H1 (cell line): Measurements from ENCODE around the gene WNK2. TPM values are rescaled to one million over a fixed set of nuclear protein-coding genes. Genes with fewer than 3 reads are reported as not detected.

ENCODE experiments used
- CTCF ChIA-PET: fragments of 300-600 bp; sonication (Branson Sonifier 250); formaldehyde crosslinking; loops from one replicate; lab custom pipeline; 2021; ENCODE audit not compliant: partially characterized antibody; lab: Charles Lee
- POLR2A ChIA-PET: fragments of 300-600 bp; sonication (Branson Sonifier 250); formaldehyde crosslinking; loops from one replicate; lab custom pipeline; 2021; ENCODE audit warnings: inconsistent platforms; ENCODE audit not compliant: partially characterized antibody; lab: Charles Lee
- DNase-seq, 2 experiments: peaks; one replicate each; pipeline versions ENCODE4 v3.0.0 to v3.0.0-alpha.2; 2010 to 2022; ENCODE audit warnings: low spot score in 2 of 2, low read depth in 1 of 2, mixed read lengths in 1 of 2
- FAIRE-seq: peaks from 2 replicates; lab custom pipeline; 2011; peaks lifted over from hg19 to GRCh38; lab: Jason Lieb, UNC
- H2AFZ ChIP-seq: 2 replicates; pipeline ENCODE4 v1.8.1; 2012; ENCODE audit warnings: low read length, inconsistent platforms
- H2AK5ac ChIP-seq: 2 replicates; pipeline ENCODE4 v1.6.1; 2013; ENCODE audit warnings: low read depth, low read length
- H2BK120ac ChIP-seq: replicated peaks from 2 replicates; pipeline ENCODE3; 2013; ENCODE audit warnings: low read depth, low read length, inconsistent platforms
- H2BK12ac ChIP-seq: 2 replicates; pipeline ENCODE4 v1.6.1; 2013; ENCODE audit warnings: low read depth, low read length
- H2BK15ac ChIP-seq: 2 replicates; pipeline ENCODE4 v1.6.1; 2013; ENCODE audit warnings: low read length
- H2BK20ac ChIP-seq: 2 replicates; pipeline ENCODE4 v1.6.1; 2013; ENCODE audit warnings: low read length
- H2BK5ac ChIP-seq: 2 replicates; pipeline ENCODE4 v1.6.1; 2013; ENCODE audit warnings: low read depth, low read length
- H3K14ac ChIP-seq: 2 replicates; pipeline ENCODE4 v1.6.1; 2013; ENCODE audit warnings: inconsistent platforms; ENCODE audit not compliant: insufficient read length
- H3K18ac ChIP-seq: 2 replicates; pipeline ENCODE4 v1.6.1; 2013; ENCODE audit warnings: low read length; ENCODE audit errors: extremely low read depth
- H3K23ac ChIP-seq: 2 replicates; pipeline ENCODE4 v1.6.1; 2013; ENCODE audit warnings: inconsistent platforms; ENCODE audit not compliant: insufficient read length
- H3K23me2 ChIP-seq: 2 replicates; pipeline ENCODE4 v1.6.1; 2013; ENCODE audit warnings: low read depth, low read length
- H3K27ac ChIP-seq: 2 replicates; pipeline ENCODE4 v1.6.1; 2011; ENCODE audit warnings: low read depth, low read length, inconsistent platforms
- H3K27me3 ChIP-seq, 4 experiments: replicated peaks in 1 of 4; 1 replicate in 1 of 4; 2 replicates in 3 of 4; pipeline versions ENCODE4 v1.6.1 to v1.8.1; 2011 to 2013; ENCODE audit warnings: low read length in 3 of 4, mild to moderate bottlenecking in 3 of 4, inconsistent platforms in 2 of 4, mixed read lengths in 2 of 4, moderate library complexity in 1 of 4; ENCODE audit not compliant: control insufficient read depth in 3 of 4, insufficient read depth in 3 of 4; ENCODE audit errors: extremely low read depth in 1 of 4
- H3K36me3 ChIP-seq, 4 experiments: 2 replicates each; pipeline versions ENCODE4 v1.6.1 to v1.8.1; 2011 to 2013; ENCODE audit warnings: mild to moderate bottlenecking in 4 of 4, low read length in 3 of 4, moderate library complexity in 2 of 4, control low read depth in 1 of 4, inconsistent platforms in 1 of 4; ENCODE audit not compliant: insufficient read depth in 4 of 4, control insufficient read depth in 2 of 4
- H3K4ac ChIP-seq: replicated peaks from 2 replicates; pipeline ENCODE3; 2013; ENCODE audit warnings: low read length, low read depth, mixed read lengths, inconsistent platforms; ENCODE audit not compliant: insufficient read length
- H3K4me1 ChIP-seq, 4 experiments: replicated peaks in 1 of 4; 1 replicate in 1 of 4; 2 replicates in 3 of 4; pipeline versions ENCODE4 v1.6.1 to v1.8.1; 2011 to 2013; ENCODE audit warnings: low read length in 3 of 4, inconsistent platforms in 2 of 4, mixed read lengths in 1 of 4; ENCODE audit not compliant: insufficient read depth in 4 of 4, control insufficient read depth in 3 of 4
- H3K4me2 ChIP-seq, 2 experiments: 2 replicates each; pipeline versions ENCODE4 v1.6.1 to v1.8.1; 2011 to 2013; ENCODE audit warnings: low read depth in 2 of 2, low read length in 2 of 2, control low read depth in 1 of 2, inconsistent platforms in 1 of 2, mild to moderate bottlenecking in 1 of 2; ENCODE audit not compliant: insufficient read depth in 1 of 2
- H3K4me3 ChIP-seq, 4 experiments: fragments of 200-600, 300-600 bp in 1 of 4; sonication (generic), shearing (Covaris generic), sonication (Bioruptor Twin) in 1 of 4; 2 replicates each; pipeline versions ENCODE4 v1.5.1 to v1.8.1; 2011 to 2016; ENCODE audit warnings: low read length in 4 of 4, low read depth in 3 of 4, control low read depth in 2 of 4, inconsistent platforms in 2 of 4, mild to moderate bottlenecking in 2 of 4, mixed read lengths in 1 of 4, moderate library complexity in 1 of 4; ENCODE audit not compliant: insufficient read depth in 2 of 4; ENCODE audit errors: extremely low read depth in 1 of 4
- H3K56ac ChIP-seq: replicated peaks from 2 replicates; pipeline ENCODE3; 2013; ENCODE audit warnings: low read depth, mild to moderate bottlenecking, mixed read lengths, low read length, inconsistent platforms; ENCODE audit not compliant: insufficient read length
- H3K79me1 ChIP-seq: 2 replicates; pipeline ENCODE4 v1.6.1; 2013; ENCODE audit warnings: low read depth, low read length, control low read depth
- H3K79me2 ChIP-seq, 2 experiments: 2 replicates each; pipeline versions ENCODE4 v1.6.1 to v1.8.1; 2012 to 2013; ENCODE audit warnings: low read length in 2 of 2, mild to moderate bottlenecking in 2 of 2, inconsistent platforms in 1 of 2; ENCODE audit not compliant: insufficient read depth in 2 of 2, control insufficient read depth in 1 of 2
- H3K9ac ChIP-seq, 4 experiments: replicated peaks in 1 of 4; 1 replicate in 1 of 4; 2 replicates in 3 of 4; pipeline versions ENCODE4 v1.6.1 to v1.8.1; 2011 to 2013; ENCODE audit warnings: low read depth in 3 of 4, low read length in 3 of 4, control low read depth in 2 of 4, mild to moderate bottlenecking in 2 of 4, moderate library complexity in 2 of 4, inconsistent platforms in 1 of 4; ENCODE audit errors: extremely low read depth in 1 of 4
- H3K9me3 ChIP-seq, 2 experiments: 2 replicates each; pipeline versions ENCODE4 v1.6.1 to v1.8.1; 2012 to 2013; ENCODE audit warnings: mild to moderate bottlenecking in 2 of 2, moderate library complexity in 2 of 2, control low read depth in 1 of 2, inconsistent platforms in 1 of 2, low read depth in 1 of 2, low read length in 1 of 2, mixed read lengths in 1 of 2; ENCODE audit not compliant: insufficient read depth in 2 of 2
- H4K20me1 ChIP-seq, 2 experiments: replicated peaks in 1 of 2; 2 replicates each; pipeline versions ENCODE3 to v1.8.1; 2011 to 2013; ENCODE audit warnings: inconsistent platforms in 2 of 2, low read length in 2 of 2, mild to moderate bottlenecking in 1 of 2; ENCODE audit not compliant: insufficient read depth in 2 of 2, control insufficient read depth in 1 of 2
- H4K5ac ChIP-seq: 2 replicates; pipeline ENCODE4 v1.6.1; 2013; ENCODE audit warnings: low read length, low read depth, mixed read lengths, inconsistent platforms; ENCODE audit not compliant: insufficient read length
- H4K8ac ChIP-seq: 2 replicates; pipeline ENCODE4 v1.8.0; 2013; ENCODE audit warnings: mild to moderate bottlenecking, moderate library complexity, low read length, inconsistent platforms; ENCODE audit not compliant: insufficient read depth; ENCODE audit errors: extremely low read depth
- H4K91ac ChIP-seq: replicated peaks from 2 replicates; pipeline ENCODE3; 2013; ENCODE audit warnings: low read length, mixed read lengths, inconsistent platforms; ENCODE audit not compliant: insufficient read length
- CHD2 ChIP-seq: IDR thresholded peaks from 2 replicates; pipeline ENCODE4 v1.6.1; 2012; ENCODE audit warnings: low read length, improper control_type of control experiment
- CTBP2 ChIP-seq: IDR thresholded peaks from 2 replicates; pipeline ENCODE4 v1.7.0; 2011; ENCODE audit warnings: borderline replicate concordance, mild to moderate bottlenecking, moderate library complexity, mixed read lengths, low read length; ENCODE audit not compliant: insufficient read depth, insufficient read length
- FOSL1 ChIP-seq: IDR thresholded peaks from 2 replicates; pipeline ENCODE4 v1.6.1; 2011; ENCODE audit warnings: mild to moderate bottlenecking, low read depth, low read length, moderate library complexity; ENCODE audit not compliant: insufficient read depth
- GTF2F1 ChIP-seq: IDR thresholded peaks from 2 replicates; pipeline ENCODE4 v1.6.1; 2012; ENCODE audit warnings: low read depth, low read length, improper control_type of control experiment, borderline replicate concordance
- HDAC2 ChIP-seq, 2 experiments: fragments of 300-600 bp in 1 of 2; sonication (generic) in 1 of 2; IDR thresholded peaks; 2 replicates each; pipeline ENCODE4 v1.6.1; 2011 to 2012; ENCODE audit warnings: low read depth in 2 of 2, low read length in 2 of 2, mild to moderate bottlenecking in 2 of 2, moderate library complexity in 2 of 2, borderline replicate concordance in 1 of 2, inconsistent platforms in 1 of 2
- KDM4A ChIP-seq: IDR thresholded peaks from one replicate; pipeline ENCODE4 v1.7.1; 2012; ENCODE audit warnings: low read depth, mild to moderate bottlenecking, moderate library complexity, low read length, inconsistent platforms; ENCODE audit not compliant: severe bottlenecking
- MAX ChIP-seq: IDR thresholded peaks from 2 replicates; pipeline ENCODE4 v1.6.1; 2012; ENCODE audit warnings: inconsistent platforms
- RNF2 ChIP-seq: fragments of 200-900, 300-1000 bp; sonication (generic); IDR thresholded peaks from 2 replicates; pipeline ENCODE4 v1.7.1; 2016; ENCODE audit warnings: borderline replicate concordance, low read depth, mild to moderate bottlenecking, antibody characterized with exemption, low read length; ENCODE audit not compliant: poor library complexity, severe bottlenecking; ENCODE audit errors: missing control alignments
- SP2 ChIP-seq: IDR thresholded peaks from 2 replicates; pipeline ENCODE4 v1.6.1; 2012; ENCODE audit warnings: mild to moderate bottlenecking, low read length, inconsistent platforms
- TBP ChIP-seq: IDR thresholded peaks from 2 replicates; pipeline ENCODE4 v1.6.1; 2011; ENCODE audit warnings: low read depth, low read length, improper control_type of control experiment
- WGBS, 2 experiments: shearing (Covaris generic) in 1 of 2; methylation state at CpG; one replicate each; pipeline versions ENCODE4 v1.1.6 to v1.1.7; 2013 to 2015; ENCODE audit warnings: low lambda C conversion rate in 2 of 2, mixed read lengths in 2 of 2, inconsistent platforms in 1 of 2, low coverage in 1 of 2, missing lambda C conversion rate in 1 of 2; ENCODE audit not compliant: insufficient replicate concordance in 2 of 2, insufficient coverage in 1 of 2, insufficient read length in 1 of 2; ENCODE audit errors: extremely low coverage in 1 of 2, missing lambda C conversion rate in 1 of 2; 5-methylcytosine and 5-hydroxymethylcytosine counted together
- polyA plus RNA-seq, 7 experiments: library from polyadenylated mRNA; depleted of rRNA in 3 of 7; stranded (reverse) in 5 of 7; unstranded in 2 of 7; fragments of >200 nt in 5 of 7; fragments of 200-250 nt in 2 of 7; gene quantifications; 1 replicate in 5 of 7; 2 replicates in 1 of 7; 4 replicates in 1 of 7; pipeline versions ENCODE4 v1.2.1 to v1.2.3, GENCODE V29; 2011 to 2013; ENCODE audit warnings: missing spikeins in 2 of 7, mixed read lengths in 2 of 7
- total RNA-seq: library from RNA; stranded (reverse); fragmentation: NEBNext Ultra II Directional; extraction: Animal tissue kit (Norgen Biotek cat#: 25700); gene quantifications from 2 replicates; pipeline ENCODE4 v1.2.1, GENCODE V29; 2021

The WNK2 gene
- total and polyA plus RNA-seq, 2 of the 8 experiments (the other 6 are each of a cell fraction or from before 2014, with no cell fraction given) = 12.0 to 87.2 TPM

- FAIRE-seq = no peak
- WGBS, 2 experiments = 82% methylated on average over 10 of the region's 10 CpGs; no CpG with 5 or more reads in 1 of the 2 experiments
Observed at GRCh38 chr9:93198117-93198837, 14.3 kb downstream of the WNK2 start.

More at GRCh38 chr9:93198117-93198837, 14.3 kb downstream of the WNK2 start:
- H3K14ac ChIP-seq = no peak overlapping the region
- no peak overlapping the region for H3K27ac ChIP-seq
- no peak overlapping the region for H4K91ac ChIP-seq
- H2BK15ac ChIP-seq = no peak overlapping the region; the same call in 1 of the 2 replicates
- H2AFZ ChIP-seq = no peak overlapping the region
- H2BK20ac ChIP-seq = no peak overlapping the region
- no peak overlapping the region for H3K4ac ChIP-seq
- H3K27me3 ChIP-seq = no peaks in the 10 kb centered on the region
- H3K18ac ChIP-seq = no peak overlapping the region
- H3K56ac ChIP-seq = no peak overlapping the region
- no peaks in the 10 kb centered on the region; a peak in 1 of 8 replicates for H3K36me3 ChIP-seq
- H3K23me2 ChIP-seq = no peaks in the 10 kb centered on the region
- no peak overlapping the region for H2BK120ac ChIP-seq
- no peak overlapping the region for H2AK5ac ChIP-seq
- H2BK12ac ChIP-seq = no peak overlapping the region
- H3K79me2 ChIP-seq = peaks cover 0 to 64% of the 10 kb centered on the region in 2 experiments; a peak in 2 of 4 replicates
- TF ChIP-seq FOSL1 (no peak), SP2 (no peak), GTF2F1 (no peak), CTBP2 (no peak), TBP (no peak), CHD2 (no peak), MAX (no peak), KDM4A (no peak), RNF2 (no peak), HDAC2 (IDR thresholded peaks at IDR 0.05; ENCODE audit: borderline replicate concordance in 1 of 2, low read depth in 2 of 2, low read length in 2 of 2) (no peak)
- TF ChIP-seq, all 59 proteins: peak for 0
- Histone ChIP-seq H3K4me1 (peaks cover 0 to 14% (median 6%) of the 10 kb centered on the region in 4 experiments; a peak in 6 of 7 replicates), H3K4me3 (no peak overlapping the region), H3K23ac (no peak overlapping the region), H4K20me1 (peaks cover 11 to 28% of the 10 kb centered on the region in 2 experiments), H3K9me3 (no peaks in the 10 kb centered on the region), H4K8ac (no peak overlapping the region), H3K79me1 (peaks cover 29% of the 10 kb centered on the region), H3K4me2 (no peak overlapping the region), H3K9ac (no peak overlapping the region), H4K5ac (no peak overlapping the region), H2BK5ac (peak overlapping the region; percentile 63)
- POLR2A ChIA-PET = interaction anchor here (1.8 kb wide), 1 partner anchor 9 kb away, joined by 5 read pairs; no protein-coding TSS in a partner anchor
- DNase-seq = no peak
- CTCF ChIA-PET = interaction anchor here (0.6 to 2.6 kb wide), 7 partner anchors 9 to 407 kb away, joined by 3 to 10 read pairs (median 4); no protein-coding TSS in a partner anchor
